CD14-positive monocyte (primary cell): ENCODE results near the gene CIITA. TPM values are rescaled to one million over a fixed set of nuclear protein-coding genes. Genes with fewer than 3 reads are reported as not detected.

ENCODE experiments used
- DNase-seq, 3 donors: peaks; one replicate each; pipeline ENCODE4 v3.0.0-alpha.2; 2011 to 2022
- H2AFZ ChIP-seq: 2 replicates; pipeline ENCODE4 v1.6.0; 2012; ENCODE audit warnings: mild to moderate bottlenecking, low read depth, low read length, inconsistent platforms; ENCODE audit not compliant: insufficient read depth, poor library complexity, severe bottlenecking
- H3K27ac ChIP-seq, 2 donors: 1 replicate in 1 of 2; 2 replicates in 1 of 2; pipeline ENCODE4 v1.5.1; 2012 to 2013; ENCODE audit warnings: low read length in 2 of 2, control low read depth in 1 of 2, inconsistent platforms in 1 of 2, low read depth in 1 of 2, mild to moderate bottlenecking in 1 of 2
- H3K27me3 ChIP-seq, 2 donors: one replicate each; pipeline versions ENCODE4 v1.6.0 to v1.6.1; 2011 to 2013; ENCODE audit warnings: low read length in 2 of 2; ENCODE audit not compliant: control insufficient read depth in 2 of 2, insufficient read depth in 2 of 2
- H3K36me3 ChIP-seq, 2 donors: replicated peaks in 1 of 2; 1 replicate in 1 of 2; 2 replicates in 1 of 2; pipeline versions ENCODE4 v1.5.1 to v1.6.1; 2012 to 2013; ENCODE audit warnings: low read length in 2 of 2, control low read depth in 1 of 2, inconsistent platforms in 1 of 2, mild to moderate bottlenecking in 1 of 2; ENCODE audit not compliant: insufficient read depth in 2 of 2, control insufficient read depth in 1 of 2
- H3K4me1 ChIP-seq, 2 donors: 1 replicate in 1 of 2; 2 replicates in 1 of 2; pipeline versions ENCODE4 v1.5.1 to v1.6.1; 2012 to 2013; ENCODE audit warnings: low read length in 2 of 2, control low read depth in 1 of 2, inconsistent platforms in 1 of 2, mild to moderate bottlenecking in 1 of 2, moderate library complexity in 1 of 2; ENCODE audit not compliant: insufficient read depth in 2 of 2, control insufficient read depth in 1 of 2
- H3K4me2 ChIP-seq: replicated peaks from 2 replicates; pipeline ENCODE3; 2012; ENCODE audit warnings: low read length, moderate library complexity, mild to moderate bottlenecking; ENCODE audit not compliant: poor library complexity, severe bottlenecking; ENCODE audit errors: extremely low read depth
- H3K4me3 ChIP-seq, 3 experiments: fragments of 200-600 bp in 1 of 3; sonication (generic) in 1 of 3; replicated peaks in 1 of 3; 1 replicate in 2 of 3; 2 replicates in 1 of 3; pipeline ENCODE4 v1.5.1; 2011 to 2013; ENCODE audit warnings: low read length in 3 of 3, mild to moderate bottlenecking in 3 of 3, control low read depth in 2 of 3, low read depth in 2 of 3, inconsistent platforms in 1 of 3, moderate library complexity in 1 of 3
- H3K79me2 ChIP-seq: 2 replicates; pipeline ENCODE4 v1.6.0; 2012; ENCODE audit warnings: mild to moderate bottlenecking, control low read depth, inconsistent platforms, low read length, moderate library complexity; ENCODE audit not compliant: insufficient read depth
- H3K9ac ChIP-seq: 2 replicates; pipeline ENCODE4 v1.6.0; 2017; ENCODE audit warnings: low read length, mild to moderate bottlenecking; ENCODE audit not compliant: insufficient read depth, poor library complexity, severe bottlenecking
- H3K9me3 ChIP-seq, 2 donors: replicated peaks in 1 of 2; 1 replicate in 1 of 2; 2 replicates in 1 of 2; pipeline versions ENCODE4 v1.5.1 to v1.6.1; 2012 to 2013; ENCODE audit warnings: low read length in 2 of 2, control low read depth in 1 of 2; ENCODE audit not compliant: control insufficient read depth in 1 of 2, insufficient read depth in 1 of 2
- H4K20me1 ChIP-seq: 2 replicates; pipeline ENCODE4 v1.6.0; 2012; ENCODE audit warnings: mild to moderate bottlenecking, low read length, control low read depth, moderate library complexity; ENCODE audit not compliant: insufficient read depth
- H3K27ac Mint-ChIP-seq, 7 donors: one replicate each; pipeline ENCODE4 v1.8.0; 2020; ENCODE audit warnings: mild to moderate bottlenecking in 7 of 7, mixed read lengths in 7 of 7, moderate library complexity in 6 of 7, inconsistent platforms in 2 of 7
- H3K27me3 Mint-ChIP-seq, 3 donors: one replicate each; pipeline ENCODE4 v1.8.0; 2021 to 2022; ENCODE audit warnings: low read depth in 3 of 3, mild to moderate bottlenecking in 3 of 3, mixed read lengths in 3 of 3, moderate library complexity in 3 of 3, inconsistent platforms in 1 of 3
- H3K36me3 Mint-ChIP-seq, 2 donors: one replicate each; pipeline ENCODE4 v1.8.0; 2020; ENCODE audit warnings: mixed read lengths in 2 of 2, inconsistent platforms in 1 of 2, mild to moderate bottlenecking in 1 of 2
- H3K4me1 Mint-ChIP-seq: one replicate; pipeline ENCODE4 v1.8.0; 2020; ENCODE audit warnings: mild to moderate bottlenecking, mixed read lengths
- H3K4me3 Mint-ChIP-seq, 2 donors: one replicate each; pipeline ENCODE4 v1.8.0; 2020; ENCODE audit warnings: mild to moderate bottlenecking in 2 of 2, mixed read lengths in 2 of 2, moderate library complexity in 1 of 2
- H3K9me3 Mint-ChIP-seq, 7 donors: one replicate each; pipeline ENCODE4 v1.8.0; 2020 to 2022; ENCODE audit warnings: mixed read lengths in 7 of 7, mild to moderate bottlenecking in 6 of 7, moderate library complexity in 6 of 7, inconsistent platforms in 2 of 7
- CTCF ChIP-seq: fragments of 200-600 bp; IDR thresholded peaks from one replicate; pipeline ENCODE4 v1.8.0; 2022; ENCODE audit warnings: antibody characterized with exemption, mild to moderate bottlenecking
- WGBS: methylation state at CpG from one replicate; pipeline ENCODE4 v1.1.5; 2013; ENCODE audit warnings: missing lambda C conversion rate; ENCODE audit not compliant: insufficient coverage; 5-methylcytosine and 5-hydroxymethylcytosine counted together
- intact Hi-C, 2 donors: fragments of 100-400 bp; cut with micrococcal nuclease; formaldehyde crosslinking; loops; one replicate each; pipeline versions ENCODE4 v1.15.0 to v1.15.1; 2023
- polyA plus RNA-seq, 3 donors: library from polyadenylated mRNA; depleted of rRNA in 1 of 3; unstranded in 2 of 3; stranded (reverse) in 1 of 3; fragments of 300-500 nt in 2 of 3; fragments of >200 nt in 1 of 3; fragmentation: Illumina TruSeq in 2 of 3; gene quantifications; 1 replicate in 2 of 3; 2 replicates in 1 of 3; pipeline ENCODE4 v1.2.3, GENCODE V29; 2012 to 2021

CIITA gene
- polyA plus RNA-seq, 3 donors, result 15.6 to 178 (median 22.1) TPM

GRCh38 chr16:10880594-10881452, 3.8 kb downstream of the CIITA start:
- Histone ChIP-seq H3K4me1 (peaks cover 88 to 94% of the 10 kb centered on the region in 2 donors), H3K4me2 (peak overlapping the region; percentile 82), H3K9ac (peak overlapping the region; percentile 72), H2AFZ (no peak overlapping the region), H3K9me3 (no peaks in the 10 kb centered on the region), H3K79me2 (peaks cover 89% of the 10 kb centered on the region), H3K27me3 (no peaks in the 10 kb centered on the region), H3K36me3 (peaks cover 20 to 25% of the 10 kb centered on the region in 2 donors), H3K27ac (peak overlapping the region; percentile 62 to 85), H4K20me1 (peaks cover 69% of the 10 kb centered on the region), H3K4me3 (peak overlapping the region; percentile 82 to 96 (median 94))
- peaks cover 0 to 3% (median 0%) of the 10 kb centered on the region in 7 donors for H3K9me3 Mint-ChIP-seq
- peak overlapping the region; percentile 74 to 92 (median 86) for H3K27ac Mint-ChIP-seq
- H3K4me1 Mint-ChIP-seq, result peaks cover 86% of the 10 kb centered on the region
- H3K4me3 Mint-ChIP-seq, result peak overlapping the region; percentile 93 to 97
- WGBS, result 64% methylated on average over 5 of the region's 10 CpGs
- H3K27me3 Mint-ChIP-seq, result peaks cover 0 to 2% (median 0%) of the 10 kb centered on the region in 3 donors
- TF ChIP-seq CTCF, result no peak
- DNase-seq, result peak; percentile 39 to 70 (median 67)
- peaks cover 31% of the 10 kb centered on the region in 2 donors for H3K36me3 Mint-ChIP-seq
- intact Hi-C loops, result loop anchor here in 1 of 2 donors (2.0 kb wide), 1 partner anchor 34 kb away; no protein-coding TSS in a partner anchor

- H3K4me1 Mint-ChIP-seq, result peaks cover 87% of the 10 kb centered on the region
- H3K9me3 ChIP-seq, result no peaks in the 10 kb centered on the region
- H3K27me3 ChIP-seq, result no peaks in the 10 kb centered on the region
- H3K4me1 ChIP-seq, result peaks cover 88 to 94% of the 10 kb centered on the region in 2 donors
- intact Hi-C loops, result loop anchor here in 1 of 2 donors (2.0 kb wide), 1 partner anchor 35 kb away; no protein-coding TSS in a partner anchor
- peaks cover 25 to 30% of the 10 kb centered on the region in 2 donors for H3K36me3 ChIP-seq
- H3K36me3 Mint-ChIP-seq, result peaks cover 34 to 39% of the 10 kb centered on the region in 2 donors
- peaks cover 75% of the 10 kb centered on the region for H4K20me1 ChIP-seq
- peak in 1 of 3 donors; percentile 33 for DNase-seq
- WGBS, result 0% methylated on average over 1 of the region's 7 CpGs
- H3K9me3 Mint-ChIP-seq, result peaks cover 0 to 3% (median 0%) of the 10 kb centered on the region in 7 donors
- H2AFZ ChIP-seq, result no peak overlapping the region
- peak overlapping the region; percentile 82 for H3K4me2 ChIP-seq
- H3K27ac Mint-ChIP-seq, result peak overlapping the region; percentile 53 to 91 (median 74)
- peaks cover 0 to 2% (median 0%) of the 10 kb centered on the region in 3 donors for H3K27me3 Mint-ChIP-seq
- no peak for TF ChIP-seq CTCF
- no peak overlapping the region for H3K9ac ChIP-seq
- peak overlapping the region in 1 of 2 donors; percentile 85 for H3K27ac ChIP-seq
- H3K4me3 ChIP-seq, result peak overlapping the region in 1 of 3 experiments; percentile 94
- H3K4me3 Mint-ChIP-seq, result peak overlapping the region; percentile 93 to 97
- peaks cover 96% of the 10 kb centered on the region for H3K79me2 ChIP-seq
These were observed 4.6 kb downstream of the CIITA start for GRCh38 chr16:10881479-10882030.
